ENCODE measurements around the gene TK1. TPM values are rescaled to one million over a fixed set of nuclear protein-coding genes. Genes with fewer than 3 reads are reported as not detected.

TK1 gene
- total RNA-seq, 2 experiments from 2014 or later: 109 to 117 TPM

DNA sequence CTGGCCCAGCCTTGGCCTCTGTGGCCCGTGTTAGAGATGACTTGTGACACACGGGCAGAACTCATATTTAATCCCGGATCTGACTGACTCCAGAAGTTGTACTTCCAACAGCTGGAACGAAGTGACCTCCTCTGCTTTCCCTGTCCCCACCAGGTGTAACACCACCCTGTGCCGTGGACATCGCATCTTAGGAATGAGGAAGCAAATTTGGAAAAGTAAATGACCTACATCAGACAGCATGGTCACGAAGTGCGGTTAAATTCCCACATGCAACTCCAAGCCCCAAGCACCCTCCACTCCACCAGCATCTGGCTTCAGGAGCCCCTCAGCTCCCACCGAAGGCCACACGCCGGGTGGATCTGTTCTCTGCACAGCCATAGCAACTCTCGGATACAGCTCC, 2.9 kb downstream of the TK1 start:
- Mint-ChIP-seq H3K4me3 (no peak overlapping the region), H3K36me3 (ENCODE audit: low read depth) (peaks cover 49% of the 10 kb centered on the region), H3K27me3 (no peaks in the 10 kb centered on the region), H3K9me3 (no peaks in the 10 kb centered on the region), H3K4me1 (peaks cover 60% of the 10 kb centered on the region), H3K27ac (no peak overlapping the region)
- CTCF ChIA-PET: no interaction called here
- no peak for DNase-seq
- POLR2A ChIA-PET: interaction anchor here (1.2 to 6.0 kb wide), 3 partner anchors 11 to 75 kb away, joined by 3 to 69 read pairs (median 3); partner anchors contain the start of gene SYNGR2

DNA sequence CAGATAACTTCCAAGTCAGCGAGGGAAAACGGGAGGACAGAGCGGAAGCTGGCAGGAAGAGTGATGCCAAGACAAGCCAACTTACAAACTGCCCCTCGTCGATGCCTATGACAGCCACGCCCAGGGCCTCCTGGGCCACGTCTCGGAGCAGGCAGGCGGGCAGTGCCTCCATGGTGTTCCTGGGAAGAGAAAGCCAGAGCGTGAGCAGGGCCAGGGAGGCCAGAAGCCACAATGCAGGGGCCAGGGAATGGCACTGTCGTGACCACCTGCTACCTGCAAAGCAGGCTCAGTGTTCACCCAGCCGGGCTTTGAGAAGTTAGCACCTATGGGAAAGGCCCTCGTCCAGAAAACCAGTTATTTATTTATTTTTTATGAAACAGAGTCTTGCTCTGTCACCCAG, 4.3 kb downstream of the TK1 start:
- H3K36me3 Mint-ChIP-seq (ENCODE audit: low read depth): peaks cover 56% of the 10 kb centered on the region
- no peak overlapping the region for H3K27ac Mint-ChIP-seq
- POLR2A ChIA-PET: interaction anchor here (6.0 kb wide), 1 partner anchor 9 kb away, joined by 69 read pairs; the partner anchor contains the start of gene SYNGR2
- H3K9me3 Mint-ChIP-seq: no peaks in the 10 kb centered on the region
- CTCF ChIA-PET: interaction anchor here (1.7 kb wide), 1 partner anchor 97 kb away, joined by 4 read pairs; no protein-coding TSS in a partner anchor
- H3K4me3 Mint-ChIP-seq: no peak overlapping the region
- DNase-seq: no peak
- H3K4me1 Mint-ChIP-seq: peaks cover 55% of the 10 kb centered on the region
- no peaks in the 10 kb centered on the region for H3K27me3 Mint-ChIP-seq

DNA sequence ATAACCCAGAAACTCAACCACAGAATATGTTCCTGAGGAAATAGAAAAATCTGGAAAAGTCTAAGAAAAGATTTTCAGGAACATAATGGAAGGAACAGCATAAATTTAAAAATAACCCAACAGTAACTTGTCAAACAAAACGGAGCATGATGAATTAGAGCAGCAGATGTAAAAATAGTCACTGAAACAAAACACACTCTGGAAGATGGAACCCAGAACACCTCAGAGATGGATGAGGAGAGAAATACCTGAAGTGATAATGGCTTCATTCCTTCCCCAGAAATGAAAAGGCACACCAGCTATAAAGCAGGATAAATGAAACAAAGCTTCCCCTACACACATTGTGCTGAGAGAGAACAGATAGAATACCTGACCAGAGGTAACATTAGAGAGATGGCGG, 6.3 kb downstream of the TK1 start:
- no peak overlapping the region for H3K4me3 Mint-ChIP-seq
- CTCF ChIA-PET: interaction anchor here (1.7 kb wide), 1 partner anchor 95 kb away, joined by 4 read pairs; no protein-coding TSS in a partner anchor
- peaks cover 61% of the 10 kb centered on the region for H3K4me1 Mint-ChIP-seq
- H3K27me3 Mint-ChIP-seq: no peaks in the 10 kb centered on the region
- peak overlapping the region; percentile 64 for H3K27ac Mint-ChIP-seq
- no peak for DNase-seq
- POLR2A ChIA-PET: interaction anchor here (0.8 kb wide), 1 partner anchor 40 kb away, joined by 4 read pairs; no protein-coding TSS in a partner anchor
- H3K36me3 Mint-ChIP-seq (ENCODE audit: low read depth): peaks cover 67% of the 10 kb centered on the region
- H3K9me3 Mint-ChIP-seq: no peaks in the 10 kb centered on the region

DNA sequence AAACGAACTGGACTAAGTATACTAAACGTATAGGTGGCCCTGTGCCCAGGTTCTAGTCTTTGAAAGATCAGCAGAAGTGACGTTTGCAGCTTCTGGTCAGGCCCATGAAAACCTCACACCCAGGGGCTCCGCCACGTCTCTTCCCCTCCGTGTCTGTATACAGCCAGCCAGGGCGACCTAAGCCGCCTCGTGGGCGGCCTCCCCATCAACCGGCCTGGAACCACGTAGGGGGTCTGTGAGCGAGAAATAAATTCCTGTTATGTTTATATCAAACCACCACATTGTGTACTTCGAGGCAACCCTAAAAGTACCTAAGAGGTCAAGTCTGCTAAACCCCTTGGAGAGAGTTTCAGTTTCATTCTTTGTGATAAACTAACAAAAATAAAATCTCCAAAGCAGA, 6.8 kb downstream of the TK1 start:
- peaks cover 70% of the 10 kb centered on the region for H3K36me3 Mint-ChIP-seq (ENCODE audit: low read depth)
- no peak overlapping the region for H3K4me3 Mint-ChIP-seq
- ChIA-PET CTCF (interaction anchor here (1.7 kb wide), 1 partner anchor 95 kb away, joined by 5 read pairs; no protein-coding TSS in a partner anchor), POLR2A (no interaction called here)
- peaks cover 61% of the 10 kb centered on the region for H3K4me1 Mint-ChIP-seq
- no peaks in the 10 kb centered on the region for H3K9me3 Mint-ChIP-seq
- no peak for DNase-seq
- no peaks in the 10 kb centered on the region for H3K27me3 Mint-ChIP-seq
- H3K27ac Mint-ChIP-seq: peak overlapping the region; percentile 64

DNA sequence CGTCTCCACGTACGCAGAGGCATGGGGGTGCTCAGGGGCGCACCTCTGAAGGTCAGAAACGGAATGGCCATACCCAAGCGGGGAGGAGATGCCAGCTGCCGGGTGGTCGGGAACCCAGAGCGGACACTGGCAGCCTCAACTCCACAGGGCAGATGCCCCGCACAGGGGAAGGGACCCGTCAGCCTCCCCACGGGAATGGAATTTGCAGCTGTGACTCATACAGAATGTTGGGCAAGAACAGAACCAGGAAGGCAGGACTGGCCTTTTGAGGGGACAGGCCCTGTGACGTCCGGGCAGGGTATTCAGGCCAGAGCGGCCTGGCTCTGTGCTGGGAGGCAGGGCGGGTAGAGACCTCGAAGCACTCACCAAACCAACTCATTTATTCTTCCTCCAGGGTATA, 7.5 kb downstream of the TK1 start:
- H3K36me3 Mint-ChIP-seq (ENCODE audit: low read depth): peaks cover 67% of the 10 kb centered on the region
- no peaks in the 10 kb centered on the region for H3K27me3 Mint-ChIP-seq
- POLR2A ChIA-PET: interaction anchor here (1.3 kb wide), 1 partner anchor 18 kb away, joined by 3 read pairs; no protein-coding TSS in a partner anchor

DNA sequence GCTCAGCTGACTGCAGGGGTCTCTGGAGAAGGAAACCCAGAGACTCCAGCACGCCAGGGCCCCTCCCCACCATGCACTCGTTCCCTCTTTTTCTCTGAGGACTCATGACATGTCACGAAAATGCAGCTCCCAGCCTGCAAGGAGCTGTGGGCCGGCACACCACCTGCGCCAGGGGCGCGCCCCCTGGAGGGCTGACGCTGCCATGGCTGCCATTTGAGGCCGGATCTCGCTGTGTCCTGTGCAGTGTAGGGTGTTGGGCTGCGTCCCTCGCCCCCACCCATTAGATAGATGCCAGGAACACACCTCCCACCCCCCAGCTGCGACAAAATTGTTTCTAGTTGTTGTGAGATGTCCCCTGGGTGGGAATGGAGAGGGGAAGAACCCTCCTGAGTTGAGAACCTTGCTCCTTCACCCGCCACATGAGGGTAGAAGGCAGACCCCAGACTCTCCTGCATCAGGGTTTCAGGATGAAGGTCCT, 10.3 kb downstream of the TK1 start:
- Mint-ChIP-seq H3K4me3 (no peak overlapping the region), H3K27ac (peak overlapping the region; percentile 19), H3K9me3 (no peaks in the 10 kb centered on the region), H3K36me3 (ENCODE audit: low read depth) (peaks cover 71% of the 10 kb centered on the region), H3K4me1 (peaks cover 66% of the 10 kb centered on the region), H3K27me3 (no peaks in the 10 kb centered on the region)
- CTCF ChIA-PET: interaction anchor here (0.6 to 4.1 kb wide), 30 partner anchors 10 to 843 kb away, joined by 3 to 35 read pairs (median 4); partner anchors contain the start of genes AFMID, TK1, TMC6 and TMC8
- peak; percentile 82 for DNase-seq
- POLR2A ChIA-PET: interaction anchor here (1.0 to 10.2 kb wide), 8 partner anchors 8 to 333 kb away, joined by 3 to 69 read pairs (median 5); partner anchors contain the start of genes AFMID and TK1

More for the DNA sequence above, 7.5 kb downstream of the TK1 start:
- peaks cover 58% of the 10 kb centered on the region for H3K4me1 Mint-ChIP-seq
- no peak for DNase-seq
- no peak overlapping the region for H3K27ac Mint-ChIP-seq
- H3K4me3 Mint-ChIP-seq: no peak overlapping the region
- no peaks in the 10 kb centered on the region for H3K9me3 Mint-ChIP-seq
- CTCF ChIA-PET: interaction anchor here (1.7 kb wide), 1 partner anchor 94 kb away, joined by 5 read pairs; no protein-coding TSS in a partner anchor

DNA sequence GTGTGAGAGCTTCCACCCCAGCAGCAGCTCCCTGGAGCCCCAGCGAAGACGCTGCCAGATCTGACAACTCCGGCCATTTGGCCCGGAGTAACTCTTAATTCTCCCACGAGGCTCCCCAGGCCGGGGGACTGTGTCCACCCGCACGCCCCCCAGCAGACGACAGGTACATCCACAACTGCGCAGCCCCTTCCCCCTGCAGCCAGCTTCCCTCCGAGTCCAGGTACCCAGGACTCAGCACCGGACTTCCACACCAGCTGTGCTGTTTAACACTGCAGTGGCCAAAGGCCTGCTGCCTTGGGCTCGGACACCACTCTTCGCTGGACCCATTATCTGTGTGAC, 11.2 kb downstream of the TK1 start:
- POLR2A ChIA-PET: interaction anchor here (1.0 to 10.2 kb wide), 3 partner anchors 9 to 332 kb away, joined by 4 to 69 read pairs (median 6); partner anchors contain the start of genes AFMID and TK1
- no peak for DNase-seq
- Mint-ChIP-seq H3K9me3 (no peaks in the 10 kb centered on the region), H3K4me3 (no peak overlapping the region), H3K36me3 (ENCODE audit: low read depth) (peaks cover 68% of the 10 kb centered on the region), H3K27ac (no peak overlapping the region), H3K27me3 (no peaks in the 10 kb centered on the region), H3K4me1 (peaks cover 70% of the 10 kb centered on the region)
- CTCF ChIA-PET: interaction anchor here (1.0 to 4.1 kb wide), 9 partner anchors 11 to 247 kb away, joined by 3 to 35 read pairs (median 11); partner anchors contain the start of genes TMC6 and TMC8

DNA sequence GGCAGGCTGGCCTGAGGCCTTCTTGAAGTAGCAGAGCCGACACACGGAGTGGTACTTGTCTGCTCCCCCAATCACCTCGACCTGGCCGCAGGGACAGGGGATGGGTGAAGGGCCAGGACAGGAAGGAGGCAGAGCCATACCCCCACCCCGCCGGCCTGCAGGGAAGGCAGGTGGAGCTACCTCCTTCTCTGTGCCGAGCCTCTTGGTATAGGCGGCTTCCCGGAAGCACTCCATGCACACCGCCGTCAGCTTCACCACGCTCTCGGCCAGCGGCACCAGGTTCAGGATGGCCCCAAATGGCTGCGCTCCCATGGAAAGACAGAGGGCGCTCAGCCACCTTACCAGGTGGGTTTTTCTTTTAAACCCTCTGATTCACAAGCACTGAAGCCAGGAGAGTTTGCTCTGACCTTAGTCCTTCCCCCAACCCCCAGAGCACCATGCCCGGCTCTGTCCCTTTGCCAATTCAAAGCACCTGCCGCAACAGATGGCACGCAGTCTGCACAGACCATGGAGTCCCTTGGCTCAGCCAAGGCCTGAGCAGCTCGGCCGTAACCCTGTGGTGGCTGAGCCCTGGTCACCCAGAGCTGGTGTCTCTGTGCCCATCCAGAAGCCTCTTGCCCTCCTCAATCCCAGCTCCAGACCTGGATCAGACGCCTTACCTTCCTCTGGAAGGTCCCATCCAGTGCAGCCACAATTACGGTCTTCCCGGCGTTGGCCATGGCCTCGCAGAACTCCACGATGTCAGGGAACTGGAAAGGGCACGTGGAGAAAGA, 11.8 kb downstream of the TK1 start:
- POLR2A ChIA-PET: interaction anchor here (10.2 kb wide), 1 partner anchor 10 kb away, joined by 69 read pairs; the partner anchor contains the start of genes AFMID and TK1
- H3K4me3 Mint-ChIP-seq: no peak overlapping the region
- CTCF ChIA-PET: interaction anchor here (1.0 to 4.1 kb wide), 8 partner anchors 28 to 155 kb away, joined by 3 to 35 read pairs (median 6); partner anchors contain the start of gene TMC8
- H3K36me3 Mint-ChIP-seq (ENCODE audit: low read depth): peaks cover 62% of the 10 kb centered on the region
- no peaks in the 10 kb centered on the region for H3K9me3 Mint-ChIP-seq
- H3K27me3 Mint-ChIP-seq: no peaks in the 10 kb centered on the region
- DNase-seq: no peak
- peaks cover 68% of the 10 kb centered on the region for H3K4me1 Mint-ChIP-seq
- H3K27ac Mint-ChIP-seq: peak overlapping the region; percentile 40

DNA sequence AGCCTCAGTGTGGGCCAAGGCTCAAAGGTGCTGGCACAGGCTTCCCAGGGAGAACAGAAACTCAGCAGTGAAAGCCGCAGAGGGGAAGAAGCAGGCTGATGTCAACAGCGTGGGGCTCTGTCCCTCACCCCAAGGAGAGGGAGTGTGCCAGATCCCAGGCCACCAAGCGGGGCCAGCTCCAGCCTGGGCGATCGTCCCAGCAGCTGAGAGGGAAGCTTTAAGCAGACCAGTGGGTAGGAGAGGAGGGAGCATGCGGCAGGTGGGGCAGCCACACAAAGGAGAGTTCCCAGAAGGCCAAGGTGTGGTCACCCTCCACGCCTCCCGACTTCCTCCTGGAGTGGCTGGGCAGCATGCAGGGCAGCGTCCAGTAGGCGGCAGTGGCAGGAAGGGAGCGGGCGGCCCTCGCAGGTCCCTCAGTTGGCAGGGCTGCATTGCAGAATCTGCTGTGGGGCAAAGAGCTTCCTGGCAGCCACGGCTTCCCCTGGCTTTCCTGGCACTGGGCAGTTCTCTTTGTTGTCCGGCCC, 12.4 kb downstream of the TK1 start:
- ChIA-PET POLR2A (interaction anchor here (1.8 to 10.2 kb wide), 3 partner anchors 11 to 40 kb away, joined by 4 to 69 read pairs (median 12); partner anchors contain the start of genes AFMID and TK1), CTCF (interaction anchor here (1.0 to 4.1 kb wide), 5 partner anchors 27 to 154 kb away, joined by 3 to 35 read pairs (median 20); no protein-coding TSS in a partner anchor)
- Mint-ChIP-seq H3K4me1 (peaks cover 72% of the 10 kb centered on the region), H3K36me3 (ENCODE audit: low read depth) (peaks cover 58% of the 10 kb centered on the region), H3K27me3 (no peaks in the 10 kb centered on the region), H3K9me3 (no peaks in the 10 kb centered on the region), H3K4me3 (no peak overlapping the region), H3K27ac (peak overlapping the region; percentile 90)
- no peak for DNase-seq

DNA sequence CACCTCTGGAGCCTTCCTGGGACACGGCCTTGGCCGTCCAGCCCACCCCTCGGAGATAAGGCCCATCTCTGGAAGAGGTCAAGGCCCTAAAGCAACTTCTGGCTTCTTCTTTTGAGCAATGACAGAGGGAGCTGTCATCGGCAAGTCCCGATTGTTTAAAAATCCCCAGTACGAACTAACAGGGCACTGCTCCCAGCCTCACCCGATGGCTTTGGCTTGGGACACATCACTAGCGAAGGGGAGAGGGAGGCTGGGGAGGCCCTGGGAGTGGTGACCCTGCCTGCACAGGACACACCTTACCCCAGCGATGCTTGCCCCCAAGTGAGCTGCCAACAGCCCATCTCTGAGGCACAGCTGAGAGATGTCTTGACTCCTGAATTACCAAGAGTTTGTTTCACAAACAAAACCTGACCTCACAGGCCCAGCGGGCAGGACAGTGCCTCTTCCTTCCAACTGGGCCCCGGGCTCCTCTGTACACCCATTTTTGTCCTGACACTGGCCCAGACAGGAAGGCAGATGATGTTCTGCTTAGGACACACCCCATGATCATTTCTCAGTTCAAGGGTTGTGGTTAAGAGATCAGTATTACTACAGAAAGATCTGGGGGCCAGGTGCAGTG, 13.6 kb downstream of the TK1 start:
- peak; percentile 53 for DNase-seq
- ChIA-PET POLR2A (interaction anchor here (0.6 to 10.2 kb wide), 7 partner anchors 10 to 76 kb away, joined by 3 to 69 read pairs (median 4); partner anchors contain the start of genes AFMID and TK1), CTCF (interaction anchor here (0.8 to 4.1 kb wide), 2 partner anchors 17 to 88 kb away, joined by 4 to 35 read pairs; no protein-coding TSS in a partner anchor)
- H3K4me3 Mint-ChIP-seq: no peak overlapping the region
- peak overlapping the region; percentile 90 for H3K27ac Mint-ChIP-seq
- H3K27me3 Mint-ChIP-seq: no peaks in the 10 kb centered on the region
- no peaks in the 10 kb centered on the region for H3K9me3 Mint-ChIP-seq
- H3K36me3 Mint-ChIP-seq (ENCODE audit: low read depth): peaks cover 46% of the 10 kb centered on the region
- peaks cover 73% of the 10 kb centered on the region for H3K4me1 Mint-ChIP-seq

DNA sequence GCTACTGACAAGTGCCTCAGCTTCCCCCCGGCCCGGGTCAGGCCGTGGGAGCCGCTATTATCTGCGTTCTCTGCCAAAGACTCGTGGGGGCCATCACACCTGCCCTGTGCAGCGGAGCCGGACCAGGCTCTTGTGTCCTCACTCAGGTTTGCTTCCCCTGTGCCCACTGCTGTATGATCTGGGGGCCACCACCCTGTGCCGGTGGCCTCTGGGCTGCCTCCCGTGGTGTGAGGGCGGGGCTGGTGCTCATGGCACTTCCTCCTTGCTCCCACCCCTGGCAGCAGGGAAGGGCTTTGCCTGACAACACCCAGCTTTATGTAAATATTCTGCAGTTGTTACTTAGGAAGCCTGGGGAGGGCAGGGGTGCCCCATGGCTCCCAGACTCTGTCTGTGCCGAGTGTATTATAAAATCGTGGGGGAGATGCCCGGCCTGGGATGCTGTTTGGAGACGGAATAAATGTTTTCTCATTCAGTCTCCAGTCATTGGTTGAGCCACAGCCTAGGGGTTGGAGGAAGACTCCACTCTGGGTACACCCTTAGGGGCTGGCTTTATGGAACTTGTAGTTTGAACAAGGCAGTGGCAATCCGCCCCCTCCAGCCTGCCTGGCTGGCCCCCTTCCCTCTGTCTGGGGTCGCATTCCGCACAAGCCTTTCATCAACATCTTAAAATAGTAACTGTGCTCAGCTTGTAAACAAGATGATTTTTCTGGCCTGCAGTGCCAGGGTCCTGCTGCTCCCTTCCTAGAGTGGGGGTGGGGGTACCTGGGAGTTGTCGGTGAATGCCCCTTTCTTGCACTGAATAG, 14.4 kb downstream of the TK1 start:
- no peak for DNase-seq
- Mint-ChIP-seq H3K9me3 (no peaks in the 10 kb centered on the region), H3K4me3 (no peak overlapping the region), H3K36me3 (ENCODE audit: low read depth) (peaks cover 46% of the 10 kb centered on the region), H3K27me3 (no peaks in the 10 kb centered on the region), H3K4me1 (peaks cover 73% of the 10 kb centered on the region), H3K27ac (peak overlapping the region; percentile 90)
- ChIA-PET POLR2A (interaction anchor here (0.6 to 10.2 kb wide), 7 partner anchors 9 to 77 kb away, joined by 3 to 69 read pairs (median 4); partner anchors contain the start of genes AFMID and TK1), CTCF (interaction anchor here (0.8 kb wide), 1 partner anchor 18 kb away, joined by 4 read pairs; no protein-coding TSS in a partner anchor)

Measured in activated CD4-positive, alpha-beta memory T cell treated with anti-CD3 and anti-CD28 coated beads, Interleukin-2, amount 10 ng/mL, durations not matched to agents 7 days and 5 days (primary cell).